Natural killer cell treated with Interleukin-12 subunit alpha and Interleukin-12 subunit beta and Interleukin-15 and Interleukin-18, amount 100 ng/mL, for 72 hours (primary cell): Measurements from ENCODE around the gene CLSTN1. TPM values are rescaled to one million over a fixed set of nuclear protein-coding genes. Genes with fewer than 3 reads are reported as not detected.
A peak's percentile ranks its signal among the peaks of the same experiment; 100 is the strongest.

ENCODE experiments used
- ATAC-seq, 2 donors: fragments of 150-1000 bp; cut with Tn5 transposase in 1 of 2; sonication (Bioruptor Pico), chemical (Tn5 transposase) in 1 of 2; 2 replicates each; pipeline ENCODE4 v1.10.0; 2021
- DNase-seq: peaks from one replicate; pipeline ENCODE4 v3.0.0; 2022; ENCODE audit warnings: low spot score
- H3K27ac Mint-ChIP-seq, 2 donors: 1 replicate in 1 of 2; 2 replicates in 1 of 2; pipeline ENCODE4 v1.8.0; 2022; ENCODE audit warnings: mixed read lengths in 2 of 2, mild to moderate bottlenecking in 1 of 2, moderate library complexity in 1 of 2
- H3K27me3 Mint-ChIP-seq, 2 donors: 1 replicate in 1 of 2; 2 replicates in 1 of 2; pipeline ENCODE4 v1.8.0; 2022; ENCODE audit warnings: mixed read lengths in 2 of 2
- H3K36me3 Mint-ChIP-seq: one replicate; pipeline ENCODE4 v1.8.0; 2022; ENCODE audit warnings: mixed read lengths
- H3K4me1 Mint-ChIP-seq, 2 donors: 1 replicate in 1 of 2; 2 replicates in 1 of 2; pipeline ENCODE4 v1.8.0; 2022; ENCODE audit warnings: low read depth in 2 of 2, mixed read lengths in 2 of 2, mild to moderate bottlenecking in 1 of 2
- H3K4me3 Mint-ChIP-seq: one replicate; pipeline ENCODE4 v1.8.0; 2022; ENCODE audit warnings: mixed read lengths
- H3K9me3 Mint-ChIP-seq: 2 replicates; pipeline ENCODE4 v1.8.0; 2022; ENCODE audit warnings: mixed read lengths
- total RNA-seq, 2 donors: library from RNA; stranded (reverse); gene quantifications; one replicate each; pipeline ENCODE4 v1.2.3, GENCODE V29; 2022

The CLSTN1 gene
- total RNA-seq = 10 to 100 TPM; 57.3 to 66.4 TPM

DNA sequence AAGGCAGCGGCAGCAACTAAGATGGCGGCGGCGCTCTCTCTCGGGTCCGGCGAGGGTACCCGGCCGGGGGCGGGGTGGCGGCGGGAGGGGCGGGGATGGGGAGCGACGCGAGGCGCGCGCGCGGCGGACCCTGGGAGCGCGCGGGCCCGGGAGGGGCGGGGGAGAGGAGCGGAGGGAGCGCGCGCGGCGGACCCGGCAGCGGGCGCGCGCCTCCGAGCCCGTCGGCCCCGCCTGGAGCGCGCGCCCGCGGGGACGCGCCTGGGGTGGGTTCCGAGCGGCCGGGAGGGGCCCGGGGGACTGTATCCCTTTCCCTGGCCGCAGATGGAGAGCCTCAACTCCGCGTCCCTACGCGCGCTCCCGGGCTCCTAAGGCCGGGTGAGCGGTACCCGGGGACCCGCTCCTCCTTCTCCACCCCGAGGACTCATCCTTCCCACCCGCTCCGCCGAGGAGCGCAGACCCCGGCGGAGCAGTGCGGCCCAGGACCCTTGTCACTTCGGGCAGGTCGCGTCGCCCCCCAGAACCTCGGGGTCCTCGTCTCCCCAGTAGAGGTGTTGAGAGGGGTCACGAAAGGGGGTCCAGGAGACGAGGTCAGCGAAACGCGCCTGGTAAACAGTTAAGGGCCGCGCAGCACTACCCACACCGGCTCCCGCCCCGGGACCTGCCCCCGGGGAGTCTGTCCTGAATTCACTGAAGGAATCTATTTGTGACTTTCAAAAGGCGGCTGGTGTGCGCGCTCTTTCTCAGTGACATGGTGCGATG is at the start of gene CLSTN1:
CLSTN1 (minus strand) TSS at position 23 of the 759 bp plus-strand sequence. CDS start 232 bp downstream, outside the sequence.
- peak; percentile 91 to 94 for ATAC-seq
- DNase-seq = peak; percentile 92
- H3K4me1 Mint-ChIP-seq = peaks cover 34 to 37% of the 10 kb centered on the region in 2 donors
- peak within 1 kb of the TSS; percentile 47 to 74 for H3K27ac Mint-ChIP-seq
- peak within 1 kb of the TSS; percentile 92 for H3K4me3 Mint-ChIP-seq
- H3K27me3 Mint-ChIP-seq = no peaks in the 10 kb centered on the region
- H3K36me3 Mint-ChIP-seq = no peaks in the 10 kb centered on the region
- H3K9me3 Mint-ChIP-seq = no peaks in the 10 kb centered on the region

DNA sequence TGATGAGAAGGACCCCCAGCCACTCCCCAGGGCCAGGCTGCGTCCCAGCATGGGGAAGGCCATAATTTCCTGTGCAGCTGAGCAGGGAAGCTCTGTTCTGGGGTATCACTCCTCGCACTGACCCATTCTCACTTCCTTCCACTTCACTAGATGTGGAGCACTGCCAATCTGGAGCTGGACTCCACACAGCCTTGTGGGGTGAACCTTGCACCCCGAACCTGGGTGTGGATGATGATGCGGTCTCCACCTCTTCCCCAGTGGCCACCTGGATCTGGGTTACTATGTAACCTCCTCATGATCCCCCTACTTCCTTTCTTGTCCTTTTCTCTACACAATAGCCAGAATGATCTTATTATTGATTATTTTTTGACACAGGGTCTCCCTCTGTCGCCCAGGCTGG is 49.6 kb upstream of the CLSTN1 start:
- Mint-ChIP-seq H3K27ac (no peak overlapping the region), H3K4me1 (peaks cover 9 to 16% of the 10 kb centered on the region in 2 donors), H3K36me3 (no peaks in the 10 kb centered on the region), H3K4me3 (no peak overlapping the region), H3K27me3 (no peaks in the 10 kb centered on the region), H3K9me3 (no peaks in the 10 kb centered on the region)
- ATAC-seq (no peak), DNase-seq (no peak)

DNA sequence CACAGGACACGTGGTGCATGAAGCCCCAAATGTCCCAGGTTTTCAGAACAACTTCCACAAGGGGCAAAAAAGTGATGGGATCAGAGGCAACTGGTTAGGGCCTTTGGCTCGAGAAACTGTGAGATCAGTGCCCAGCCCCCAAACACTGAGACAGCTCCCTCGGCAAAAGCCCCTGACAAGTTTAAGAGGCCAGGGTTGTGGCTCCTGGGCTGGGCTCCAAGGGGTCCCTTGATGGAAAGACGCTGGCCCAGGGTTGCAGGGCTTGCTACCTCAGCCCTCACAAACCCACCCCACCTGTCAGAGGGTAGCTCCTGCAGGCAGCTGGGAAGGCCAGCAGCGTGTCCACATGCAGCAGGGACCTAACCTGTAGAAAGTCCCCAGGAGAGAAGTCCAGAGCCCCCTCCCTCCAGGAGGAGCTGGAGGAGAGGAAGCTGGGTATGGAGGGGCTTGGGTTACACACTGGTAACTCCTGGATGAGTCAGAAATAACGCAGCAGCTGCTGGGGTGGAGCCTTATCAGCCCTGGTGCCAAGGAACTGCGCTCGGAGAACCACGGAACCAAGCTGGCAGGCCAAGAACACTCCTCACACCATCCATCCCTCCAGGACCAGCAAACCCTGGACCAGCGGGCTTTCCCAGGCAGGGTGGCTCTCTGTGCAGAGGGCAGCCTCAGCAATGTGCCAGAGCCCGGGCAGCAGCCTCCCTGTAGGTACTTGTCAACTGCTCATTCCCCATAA is 48.8 kb upstream of the CLSTN1 start:
- Mint-ChIP-seq H3K27me3 (no peaks in the 10 kb centered on the region), H3K9me3 (no peaks in the 10 kb centered on the region), H3K4me3 (no peak overlapping the region), H3K36me3 (no peaks in the 10 kb centered on the region), H3K27ac (no peak overlapping the region), H3K4me1 (peaks cover 9 to 16% of the 10 kb centered on the region in 2 donors)
- DNase-seq (no peak), ATAC-seq (no peak)

DNA sequence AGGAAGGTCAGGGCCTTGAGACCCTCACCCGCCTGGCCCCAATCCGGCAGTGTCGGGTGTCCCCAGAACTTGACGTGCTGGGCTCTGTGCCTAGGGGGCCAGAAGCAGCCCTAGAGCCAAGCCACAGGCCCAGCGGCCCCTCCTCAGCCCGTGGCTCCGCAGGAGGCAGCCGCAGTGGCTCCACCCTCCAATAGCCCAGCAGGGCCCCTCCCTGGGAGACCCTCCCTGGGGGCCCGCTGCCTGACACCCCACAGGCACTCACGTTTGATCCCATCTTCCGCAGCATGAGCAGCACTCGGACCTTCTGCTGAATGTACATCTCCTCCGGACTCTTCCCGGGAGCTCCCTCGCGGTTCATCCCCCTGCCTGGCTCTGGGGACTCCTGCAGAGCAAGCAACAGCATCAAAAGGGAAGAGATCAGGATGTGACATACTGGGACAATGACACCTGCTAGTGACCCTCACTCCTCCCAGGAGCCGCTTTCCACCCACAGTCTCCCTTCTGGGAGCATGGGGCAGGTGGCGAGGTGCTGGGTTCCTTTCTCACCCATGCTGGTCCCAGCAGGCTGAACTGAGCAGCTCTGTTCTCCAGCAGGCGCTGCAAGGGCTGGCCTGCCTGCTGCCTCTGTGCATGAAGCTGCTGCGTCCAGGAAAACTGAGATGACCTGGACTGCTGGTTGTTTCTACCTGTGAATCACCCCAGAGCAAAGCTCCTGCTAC is 48.1 kb upstream of the CLSTN1 start:
- Mint-ChIP-seq H3K27me3 (no peaks in the 10 kb centered on the region), H3K4me3 (no peak overlapping the region), H3K4me1 (peaks cover 10 to 17% of the 10 kb centered on the region in 2 donors), H3K36me3 (no peaks in the 10 kb centered on the region), H3K9me3 (no peaks in the 10 kb centered on the region), H3K27ac (no peak overlapping the region)
- no peak for ATAC-seq
- DNase-seq = no peak

DNA sequence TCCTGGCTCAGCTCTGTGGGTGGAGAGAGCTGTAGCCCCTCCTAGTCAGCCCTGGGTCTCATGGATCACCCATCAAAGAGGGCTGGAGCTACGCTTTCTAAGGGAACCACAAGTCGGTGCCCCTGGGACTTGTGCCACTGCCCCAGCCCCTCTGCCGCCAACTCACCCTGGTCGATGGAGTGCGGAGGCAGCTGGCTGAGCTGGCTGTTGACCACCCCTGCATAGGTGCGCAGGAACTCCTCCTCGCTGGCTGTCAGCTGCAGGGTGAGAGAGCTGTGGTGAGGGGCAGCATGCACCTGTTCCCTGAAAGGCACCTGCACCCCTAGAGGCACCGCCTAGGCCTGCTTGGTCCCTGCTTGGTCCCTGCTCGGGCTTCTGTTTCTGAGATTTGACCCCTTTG is 47.3 kb upstream of the CLSTN1 start:
- Mint-ChIP-seq H3K27me3 (no peaks in the 10 kb centered on the region), H3K4me3 (no peak overlapping the region), H3K36me3 (no peaks in the 10 kb centered on the region), H3K4me1 (peaks cover 13 to 20% of the 10 kb centered on the region in 2 donors), H3K27ac (no peak overlapping the region), H3K9me3 (no peaks in the 10 kb centered on the region)
- no peak for ATAC-seq
- DNase-seq = no peak

DNA sequence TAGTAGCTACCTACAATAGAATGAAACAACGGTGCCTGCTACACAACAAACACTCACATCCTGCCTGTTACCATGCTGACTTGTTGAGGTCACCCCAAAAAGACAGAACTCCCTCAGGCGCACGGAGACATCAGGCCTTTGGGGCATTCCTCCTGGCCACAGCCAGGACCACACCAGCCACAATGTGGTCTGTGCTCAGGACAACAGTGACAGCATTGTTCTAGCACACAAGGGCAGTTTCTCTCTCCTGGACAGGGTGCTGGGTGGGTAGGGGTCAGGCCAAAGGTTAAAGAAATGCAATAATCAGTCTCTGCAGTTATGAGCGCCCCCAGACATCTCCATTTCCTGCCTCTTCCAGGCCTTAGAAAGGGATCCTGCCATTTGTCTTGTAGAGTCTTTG is 46.8 kb upstream of the CLSTN1 start:
- Mint-ChIP-seq H3K27ac (no peak overlapping the region), H3K36me3 (no peaks in the 10 kb centered on the region), H3K9me3 (no peaks in the 10 kb centered on the region), H3K27me3 (no peaks in the 10 kb centered on the region), H3K4me3 (no peak overlapping the region), H3K4me1 (peaks cover 13 to 18% of the 10 kb centered on the region in 2 donors)
- no peak for DNase-seq
- ATAC-seq = no peak

DNA sequence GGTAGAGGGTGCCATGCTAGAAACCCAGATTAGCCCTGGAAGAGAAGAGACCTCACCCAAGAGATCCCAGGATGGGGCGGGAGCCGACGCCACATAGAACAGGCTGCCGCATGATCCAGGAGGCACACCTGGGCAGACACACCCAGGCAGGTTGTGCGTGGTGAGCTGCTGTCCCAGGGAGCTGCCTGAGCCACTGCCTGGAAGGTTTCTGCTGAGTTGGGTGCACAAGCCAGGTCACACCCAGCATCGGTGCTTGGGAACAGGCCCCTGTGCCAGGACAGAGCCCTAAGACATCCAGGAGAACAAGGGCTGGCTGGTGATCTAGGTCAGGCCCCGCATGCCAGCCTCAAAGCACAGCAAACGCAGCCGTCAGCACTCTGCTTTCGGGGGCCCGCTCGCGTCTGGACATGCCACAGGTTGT is 46.1 kb upstream of the CLSTN1 start:
- H3K4me3 Mint-ChIP-seq = no peak overlapping the region
- no peaks in the 10 kb centered on the region for H3K27me3 Mint-ChIP-seq
- H3K9me3 Mint-ChIP-seq = no peaks in the 10 kb centered on the region
- H3K36me3 Mint-ChIP-seq = no peaks in the 10 kb centered on the region
- no peak overlapping the region for H3K27ac Mint-ChIP-seq
- ATAC-seq = no peak
- no peak for DNase-seq
- H3K4me1 Mint-ChIP-seq = peaks cover 8 to 11% of the 10 kb centered on the region in 2 donors

DNA sequence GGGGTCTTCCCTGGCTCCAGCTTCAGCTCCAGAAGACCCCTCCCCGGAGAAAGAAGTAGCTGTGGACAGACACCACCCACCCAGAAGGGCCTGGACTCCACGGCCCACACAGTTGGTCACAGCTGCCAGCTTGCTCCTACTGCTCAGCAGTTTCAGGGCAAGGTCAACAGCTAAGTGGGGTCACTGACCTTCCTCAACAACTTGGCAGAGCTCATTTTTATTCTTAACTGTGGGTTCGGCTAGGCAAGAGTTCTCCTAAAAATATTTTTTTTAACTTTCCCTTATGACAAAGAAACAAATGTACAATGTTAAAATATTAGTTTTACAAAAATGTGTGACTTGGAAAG is 44.5 kb upstream of the CLSTN1 start:
- ATAC-seq (no peak), DNase-seq (no peak)
- Mint-ChIP-seq H3K27ac (no peak overlapping the region), H3K4me3 (no peak overlapping the region), H3K36me3 (no peaks in the 10 kb centered on the region), H3K27me3 (no peaks in the 10 kb centered on the region), H3K9me3 (no peaks in the 10 kb centered on the region), H3K4me1 (peaks cover 4 to 5% of the 10 kb centered on the region in 2 donors)

DNA sequence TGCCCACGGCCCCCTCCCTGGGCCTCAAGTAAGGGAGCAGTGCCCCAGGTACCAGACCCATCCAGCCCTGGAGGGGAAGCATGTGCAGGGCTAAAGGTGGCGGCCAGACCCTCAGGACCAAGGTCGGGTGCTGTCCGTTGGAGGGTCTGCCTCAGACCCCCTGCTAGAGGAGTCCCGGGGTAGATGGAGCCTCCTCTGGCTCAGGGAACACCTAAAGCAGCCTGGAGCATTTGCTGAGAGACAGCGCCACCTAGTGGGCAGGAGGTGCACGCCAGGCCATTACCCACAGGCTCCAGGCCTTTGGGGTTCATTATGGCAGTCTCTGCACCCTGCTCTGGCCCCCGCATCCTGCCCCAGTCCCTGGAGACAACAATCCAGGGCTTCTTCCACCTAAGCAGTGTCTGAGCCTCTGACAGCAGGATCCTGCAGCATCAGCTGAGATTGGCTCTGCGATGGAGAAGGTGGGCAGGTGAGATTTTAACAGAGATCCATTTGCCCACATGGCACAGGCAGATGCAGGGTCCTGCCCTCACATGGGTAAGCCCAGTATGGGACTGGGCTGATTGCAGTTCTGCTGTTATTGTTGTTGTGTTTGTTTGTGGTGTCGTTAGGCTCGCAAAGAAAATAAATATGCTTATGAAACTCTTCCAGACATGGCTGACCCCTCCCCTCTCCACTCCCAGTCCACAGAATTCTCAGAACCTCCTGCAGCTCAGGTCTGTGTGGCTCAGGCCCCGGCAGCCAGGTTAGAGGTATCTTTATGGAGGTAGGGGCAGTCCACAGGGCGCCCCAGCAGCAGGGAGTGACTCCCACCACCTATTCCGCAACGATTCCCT is 43.9 kb upstream of the CLSTN1 start:
- H3K4me1 Mint-ChIP-seq = peaks cover 4 to 5% of the 10 kb centered on the region in 2 donors
- no peak overlapping the region for H3K4me3 Mint-ChIP-seq
- no peak overlapping the region for H3K27ac Mint-ChIP-seq
- H3K36me3 Mint-ChIP-seq = no peaks in the 10 kb centered on the region
- no peaks in the 10 kb centered on the region for H3K27me3 Mint-ChIP-seq
- peak; percentile 87 for DNase-seq
- peak; percentile 87 to 88 for ATAC-seq
- no peaks in the 10 kb centered on the region for H3K9me3 Mint-ChIP-seq

DNA sequence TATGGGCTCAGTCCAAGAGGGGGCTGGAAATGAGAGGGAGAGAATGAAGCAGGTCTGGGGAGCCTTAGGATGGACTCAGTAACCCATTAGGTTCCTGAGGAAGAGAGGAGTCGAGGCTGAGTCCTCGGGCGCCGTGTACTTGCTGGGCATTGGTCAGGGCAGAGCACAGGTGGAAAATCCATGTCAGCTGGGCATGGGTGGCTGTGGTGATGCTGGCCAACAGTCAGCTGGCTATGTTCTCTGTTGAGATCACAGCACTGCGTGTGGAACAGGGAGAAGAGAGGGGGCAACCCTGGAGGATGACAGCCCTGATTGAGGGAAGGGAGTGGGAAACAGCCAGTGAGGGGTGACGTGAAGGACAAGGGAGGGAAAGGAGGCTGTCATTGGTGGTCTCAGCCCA is 43.1 kb upstream of the CLSTN1 start:
- DNase-seq (no peak), ATAC-seq (no peak)
- no peaks in the 10 kb centered on the region for H3K36me3 Mint-ChIP-seq
- no peak overlapping the region for H3K4me3 Mint-ChIP-seq
- H3K27ac Mint-ChIP-seq = no peak overlapping the region
- no peaks in the 10 kb centered on the region for H3K27me3 Mint-ChIP-seq
- H3K4me1 Mint-ChIP-seq = peaks cover 4 to 5% of the 10 kb centered on the region in 2 donors
- H3K9me3 Mint-ChIP-seq = no peaks in the 10 kb centered on the region

DNA sequence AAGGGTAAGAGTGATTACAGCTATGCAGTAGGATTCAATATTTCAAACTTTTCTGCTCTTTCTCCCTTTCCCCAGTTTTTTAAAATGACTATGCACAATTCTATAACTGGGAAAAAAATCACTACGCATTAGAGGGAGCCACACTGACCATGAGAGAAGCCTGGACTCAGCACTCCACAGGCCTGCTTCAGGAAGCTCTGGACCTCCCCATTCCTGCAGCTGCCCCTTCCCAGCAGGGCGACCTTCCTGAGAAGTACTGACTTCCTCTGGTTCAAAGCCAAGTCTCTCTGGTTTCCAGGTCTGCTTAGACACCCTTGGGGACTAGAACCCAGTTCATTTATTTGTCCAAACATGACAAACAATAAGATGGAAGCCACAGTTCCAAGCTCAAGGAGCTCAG is 42.0 kb upstream of the CLSTN1 start:
- DNase-seq (no peak), ATAC-seq (no peak)
- no peaks in the 10 kb centered on the region for H3K27me3 Mint-ChIP-seq
- H3K4me3 Mint-ChIP-seq = no peak overlapping the region
- H3K9me3 Mint-ChIP-seq = no peaks in the 10 kb centered on the region
- peak overlapping the region in 1 of 2 donors; percentile 52 for H3K27ac Mint-ChIP-seq
- peaks cover 4 to 5% of the 10 kb centered on the region in 2 donors for H3K4me1 Mint-ChIP-seq
- no peaks in the 10 kb centered on the region for H3K36me3 Mint-ChIP-seq

DNA sequence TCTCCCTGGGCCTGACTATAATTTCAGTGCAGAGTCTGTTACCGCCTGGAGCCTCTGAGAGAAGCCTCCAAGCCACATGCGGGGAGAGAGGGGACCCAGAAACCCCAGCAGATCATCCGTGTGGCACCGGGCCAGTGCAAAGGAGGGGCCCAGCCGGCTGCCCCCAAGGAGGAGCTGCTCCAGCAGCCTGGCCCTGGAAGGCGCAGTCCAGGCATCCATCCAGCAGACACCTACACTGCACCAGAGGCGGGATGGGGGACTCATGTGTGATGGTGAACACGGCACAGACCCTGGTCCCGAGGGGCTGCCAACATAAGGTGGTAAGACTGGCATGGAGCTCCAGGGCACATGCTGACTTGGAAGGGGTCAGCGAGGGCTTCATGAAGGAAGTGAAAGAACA is 39.6 kb upstream of the CLSTN1 start:
- DNase-seq = no peak

DNA sequence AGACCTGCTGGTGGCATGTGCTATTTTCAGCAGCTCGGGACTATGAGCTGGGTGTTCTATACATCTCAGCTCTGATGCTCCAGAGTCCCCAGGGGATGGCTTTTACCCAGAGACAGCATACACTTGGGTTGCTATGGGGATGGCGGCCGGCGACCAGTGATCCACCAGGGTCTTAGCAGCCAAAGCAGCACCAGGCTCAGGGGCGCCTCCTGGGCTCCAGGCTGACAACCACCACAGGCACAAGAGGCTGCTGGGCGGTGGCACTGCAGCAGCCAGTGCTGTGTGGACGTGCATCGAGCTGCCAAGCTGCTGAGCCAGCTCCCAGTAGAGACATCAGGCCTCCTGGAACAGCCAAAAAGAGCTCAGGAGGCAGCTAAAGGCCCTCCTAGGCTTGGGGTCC is 37.6 kb upstream of the CLSTN1 start:
- no peak for DNase-seq
- no peaks in the 10 kb centered on the region for H3K9me3 Mint-ChIP-seq
- no peak for ATAC-seq
- no peaks in the 10 kb centered on the region for H3K27me3 Mint-ChIP-seq
- no peaks in the 10 kb centered on the region for H3K36me3 Mint-ChIP-seq
- H3K4me3 Mint-ChIP-seq = no peak overlapping the region
- peaks cover 7% of the 10 kb centered on the region in 2 donors for H3K4me1 Mint-ChIP-seq
- no peak overlapping the region for H3K27ac Mint-ChIP-seq

More for the DNA sequence above, 39.6 kb upstream of the CLSTN1 start:
- Mint-ChIP-seq H3K27me3 (no peaks in the 10 kb centered on the region), H3K9me3 (no peaks in the 10 kb centered on the region), H3K4me3 (no peak overlapping the region), H3K4me1 (peaks cover 8 to 10% of the 10 kb centered on the region in 2 donors), H3K36me3 (no peaks in the 10 kb centered on the region), H3K27ac (no peak overlapping the region)
- no peak for ATAC-seq
